Measurements from ENCODE around the gene PREB. TPM values are rescaled to one million over a fixed set of nuclear protein-coding genes. Genes with fewer than 3 reads are reported as not detected.

The PREB gene
- total RNA-seq, 4 donors from 2014 or later, result 45.5 to 77.9 (median 53.9) TPM

DNA sequence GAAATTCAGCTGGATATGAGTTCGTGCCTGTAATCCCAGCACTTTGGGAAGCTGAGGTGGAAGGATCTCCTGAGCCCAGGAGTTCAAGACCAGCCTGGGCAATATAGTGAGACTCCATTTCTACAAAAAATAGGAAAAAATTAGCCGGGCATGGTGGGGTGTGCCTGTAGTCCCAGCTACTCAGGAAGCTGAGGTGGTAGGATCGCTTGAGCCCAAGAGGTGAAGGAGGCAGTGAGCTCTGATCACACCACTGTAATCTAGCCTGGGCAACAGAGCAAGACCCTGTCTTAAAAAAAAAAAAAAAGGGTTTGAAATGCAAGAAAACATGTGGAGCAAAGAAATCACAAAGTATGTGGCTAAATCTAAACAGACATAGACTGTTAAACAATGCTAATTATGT, 25.4 kb downstream of the PREB start:
- TF ChIP-seq, protein P1, sequence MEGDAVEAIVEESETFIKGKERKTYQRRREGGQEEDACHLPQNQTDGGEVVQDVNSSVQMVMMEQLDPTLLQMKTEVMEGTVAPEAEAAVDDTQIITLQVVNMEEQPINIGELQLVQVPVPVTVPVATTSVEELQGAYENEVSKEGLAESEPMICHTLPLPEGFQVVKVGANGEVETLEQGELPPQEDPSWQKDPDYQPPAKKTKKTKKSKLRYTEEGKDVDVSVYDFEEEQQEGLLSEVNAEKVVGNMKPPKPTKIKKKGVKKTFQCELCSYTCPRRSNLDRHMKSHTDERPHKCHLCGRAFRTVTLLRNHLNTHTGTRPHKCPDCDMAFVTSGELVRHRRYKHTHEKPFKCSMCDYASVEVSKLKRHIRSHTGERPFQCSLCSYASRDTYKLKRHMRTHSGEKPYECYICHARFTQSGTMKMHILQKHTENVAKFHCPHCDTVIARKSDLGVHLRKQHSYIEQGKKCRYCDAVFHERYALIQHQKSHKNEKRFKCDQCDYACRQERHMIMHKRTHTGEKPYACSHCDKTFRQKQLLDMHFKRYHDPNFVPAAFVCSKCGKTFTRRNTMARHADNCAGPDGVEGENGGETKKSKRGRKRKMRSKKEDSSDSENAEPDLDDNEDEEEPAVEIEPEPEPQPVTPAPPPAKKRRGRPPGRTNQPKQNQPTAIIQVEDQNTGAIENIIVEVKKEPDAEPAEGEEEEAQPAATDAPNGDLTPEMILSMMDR (IDR thresholded peaks at IDR 0.05), result no peak
- no peak for TF ChIP-seq POLR2A (IDR thresholded peaks at IDR 0.05)
- WGBS, 2 donors, result 86 to 90% methylated on average over 3 of the region's 3 CpGs
- Histone ChIP-seq H3K9me3 (no peaks in the 10 kb centered on the region), H3K4me1 (no peaks in the 10 kb centered on the region), H3K4me3 (no peak overlapping the region), H3K27me3 (peaks cover 0 to 11% (median 0%) of the 10 kb centered on the region in 4 donors), H3K36me3 (no peaks in the 10 kb centered on the region), H3K27ac (no peak overlapping the region)
- DNase-seq, result no peak
- intact Hi-C loops (cut with DNase I), result loop anchor here (10.0 kb wide), 1 partner anchor 166 kb away; the partner anchor contains the start of gene DNAJC5G

DNA sequence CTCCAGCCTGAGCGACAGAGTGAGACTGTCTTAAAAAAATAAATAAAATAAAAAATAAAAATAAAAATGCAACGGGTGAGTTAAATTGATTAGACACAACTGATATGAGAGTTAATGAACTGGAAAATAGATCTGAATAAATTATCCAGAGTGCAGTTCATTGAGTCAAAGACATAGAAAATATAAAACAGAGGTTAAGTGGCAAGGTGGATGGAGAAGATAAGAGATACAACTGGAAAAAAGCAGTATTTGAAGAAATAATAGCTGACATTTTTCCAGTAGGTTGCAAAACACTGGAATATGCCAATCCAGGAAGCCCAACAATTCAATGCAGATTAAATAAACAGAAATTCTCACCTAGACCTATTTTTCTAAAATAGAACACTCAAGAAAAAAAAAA, 26.2 kb downstream of the PREB start:
- H3K9me3 ChIP-seq, result no peaks in the 10 kb centered on the region
- TF ChIP-seq POLR2A (IDR thresholded peaks at IDR 0.05), result no peak
- TF ChIP-seq, protein P1 (IDR thresholded peaks at IDR 0.05), result no peak
- no peaks in the 10 kb centered on the region for H3K36me3 ChIP-seq
- H3K27me3 ChIP-seq, result peaks cover 0 to 16% (median 0%) of the 10 kb centered on the region in 4 donors
- no peak for DNase-seq
- no peak overlapping the region for H3K27ac ChIP-seq
- H3K4me3 ChIP-seq, result no peak overlapping the region
- H3K4me1 ChIP-seq, result no peaks in the 10 kb centered on the region
- intact Hi-C loops (cut with DNase I), result loop anchor here (10.0 kb wide), 1 partner anchor 167 kb away; the partner anchor contains the start of gene DNAJC5G
- 75 to 81% methylated on average over 2 of the region's 2 CpGs for WGBS, 2 donors

DNA sequence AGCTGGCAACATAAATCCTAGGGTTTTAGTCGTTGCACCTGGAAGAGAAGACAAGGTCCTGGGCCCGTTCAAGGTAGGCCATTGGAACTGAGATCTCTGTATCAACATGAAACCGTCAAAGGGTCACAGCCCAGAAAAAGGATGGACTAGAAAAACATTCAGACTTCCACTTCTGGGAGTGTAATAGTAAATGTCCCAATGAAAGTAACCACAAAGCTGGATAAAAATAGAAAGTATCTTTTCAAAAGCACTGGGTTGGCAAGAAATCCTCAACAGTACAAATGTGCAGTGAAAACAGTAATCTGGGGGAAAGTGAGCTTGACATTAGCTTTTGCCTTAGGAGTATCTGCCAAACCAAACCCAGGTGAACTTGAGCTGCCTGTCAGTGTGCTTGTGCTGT, 28.5 kb downstream of the PREB start:
- WGBS, 2 donors, result 50 to 78% methylated on average over 3 of the region's 3 CpGs

DNA sequence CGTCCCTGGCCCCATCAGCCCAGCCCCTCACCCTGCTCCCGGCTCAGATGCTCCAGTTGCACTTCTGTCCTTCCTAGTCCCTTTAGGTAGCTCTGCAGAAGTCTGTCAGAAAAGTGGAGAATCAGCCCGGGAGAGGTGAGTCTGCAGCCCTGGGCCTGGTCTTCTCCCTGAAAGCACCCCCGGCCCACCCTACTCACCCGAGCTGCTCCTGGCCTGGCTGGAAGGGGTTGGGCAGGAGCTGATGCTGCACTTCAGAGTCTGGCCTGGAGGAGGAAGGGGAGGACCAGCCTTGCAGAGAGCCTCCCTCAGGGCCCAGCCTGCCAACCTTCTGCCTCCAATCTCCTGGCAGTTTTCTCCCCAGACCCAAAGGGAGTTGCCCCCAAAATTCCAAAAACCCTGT, 32.1 kb downstream of the PREB start:
- no peak for DNase-seq
- Histone ChIP-seq H3K27ac (no peak overlapping the region), H3K27me3 (peaks cover 0 to 16% (median 0%) of the 10 kb centered on the region in 4 donors), H3K9me3 (no peaks in the 10 kb centered on the region), H3K4me1 (no peaks in the 10 kb centered on the region), H3K36me3 (peaks cover 0 to 5% (median 0%) of the 10 kb centered on the region in 3 donors), H3K4me3 (no peak overlapping the region)
- no peak for TF ChIP-seq POLR2A (IDR thresholded peaks at IDR 0.05)
- TF ChIP-seq, protein P1 (IDR thresholded peaks at IDR 0.05), result no peak
- WGBS, 2 donors, result 82 to 96% methylated on average over 3 to 4 of the region's 5 CpGs
- intact Hi-C loops (cut with DNase I), result loop anchor here (5.0 to 10.0 kb wide), 2 partner anchors 100 to 172 kb away; partner anchors contain the start of gene DNAJC5G

More for the DNA sequence above, 28.5 kb downstream of the PREB start:
- intact Hi-C loops (cut with DNase I), result loop anchor here (10.0 kb wide), 1 partner anchor 169 kb away; the partner anchor contains the start of gene DNAJC5G
- no peak overlapping the region for H3K27ac ChIP-seq
- peaks cover 0 to 16% (median 0%) of the 10 kb centered on the region in 4 donors for H3K27me3 ChIP-seq
- no peak for TF ChIP-seq POLR2A (IDR thresholded peaks at IDR 0.05)
- TF ChIP-seq, protein P1 (IDR thresholded peaks at IDR 0.05), result no peak
- H3K4me3 ChIP-seq, result no peak overlapping the region
- no peaks in the 10 kb centered on the region for H3K4me1 ChIP-seq
- no peak for DNase-seq
- H3K9me3 ChIP-seq, result no peaks in the 10 kb centered on the region
- no peaks in the 10 kb centered on the region for H3K36me3 ChIP-seq

DNA sequence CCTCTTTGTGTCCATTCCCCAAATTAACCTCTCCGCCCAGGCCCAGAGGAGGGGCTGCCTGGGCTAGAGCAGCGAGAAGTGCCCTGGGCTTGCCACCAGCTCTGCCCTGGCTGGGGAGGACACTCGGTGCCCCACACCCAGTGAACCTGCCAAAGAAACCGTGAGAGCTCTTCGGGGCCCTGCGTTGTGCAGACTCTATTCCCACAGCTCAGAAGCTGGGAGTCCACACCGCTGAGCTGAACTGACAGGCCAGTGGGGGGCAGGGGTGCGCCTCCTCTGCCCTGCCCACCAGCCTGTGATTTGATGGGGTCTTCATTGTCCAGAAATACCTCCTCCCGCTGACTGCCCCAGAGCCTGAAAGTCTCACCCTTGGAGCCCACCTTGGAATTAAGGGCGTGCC, 34.4 kb downstream of the PREB start:
- peaks cover 6 to 11% (median 8%) of the 10 kb centered on the region in 3 donors for H3K4me1 ChIP-seq
- no peak overlapping the region for H3K27ac ChIP-seq
- H3K36me3 ChIP-seq, result peaks cover 0 to 5% (median 0%) of the 10 kb centered on the region in 3 donors
- peaks cover 0 to 13% (median 0%) of the 10 kb centered on the region in 4 donors for H3K27me3 ChIP-seq
- WGBS, 2 donors, result 83 to 87% methylated on average over 4 to 8 of the region's 10 CpGs
- TF ChIP-seq, protein P1 (IDR thresholded peaks at IDR 0.05), result no peak
- no peak for TF ChIP-seq POLR2A (IDR thresholded peaks at IDR 0.05)
- no peak overlapping the region for H3K4me3 ChIP-seq
- intact Hi-C loops (cut with DNase I), result loop anchor here (5.0 to 10.0 kb wide), 2 partner anchors 102 to 175 kb away; partner anchors contain the start of gene DNAJC5G
- no peak for DNase-seq
- no peaks in the 10 kb centered on the region for H3K9me3 ChIP-seq
